ENCODE measurements around the gene CHKB.

CHKB gene

DNA sequence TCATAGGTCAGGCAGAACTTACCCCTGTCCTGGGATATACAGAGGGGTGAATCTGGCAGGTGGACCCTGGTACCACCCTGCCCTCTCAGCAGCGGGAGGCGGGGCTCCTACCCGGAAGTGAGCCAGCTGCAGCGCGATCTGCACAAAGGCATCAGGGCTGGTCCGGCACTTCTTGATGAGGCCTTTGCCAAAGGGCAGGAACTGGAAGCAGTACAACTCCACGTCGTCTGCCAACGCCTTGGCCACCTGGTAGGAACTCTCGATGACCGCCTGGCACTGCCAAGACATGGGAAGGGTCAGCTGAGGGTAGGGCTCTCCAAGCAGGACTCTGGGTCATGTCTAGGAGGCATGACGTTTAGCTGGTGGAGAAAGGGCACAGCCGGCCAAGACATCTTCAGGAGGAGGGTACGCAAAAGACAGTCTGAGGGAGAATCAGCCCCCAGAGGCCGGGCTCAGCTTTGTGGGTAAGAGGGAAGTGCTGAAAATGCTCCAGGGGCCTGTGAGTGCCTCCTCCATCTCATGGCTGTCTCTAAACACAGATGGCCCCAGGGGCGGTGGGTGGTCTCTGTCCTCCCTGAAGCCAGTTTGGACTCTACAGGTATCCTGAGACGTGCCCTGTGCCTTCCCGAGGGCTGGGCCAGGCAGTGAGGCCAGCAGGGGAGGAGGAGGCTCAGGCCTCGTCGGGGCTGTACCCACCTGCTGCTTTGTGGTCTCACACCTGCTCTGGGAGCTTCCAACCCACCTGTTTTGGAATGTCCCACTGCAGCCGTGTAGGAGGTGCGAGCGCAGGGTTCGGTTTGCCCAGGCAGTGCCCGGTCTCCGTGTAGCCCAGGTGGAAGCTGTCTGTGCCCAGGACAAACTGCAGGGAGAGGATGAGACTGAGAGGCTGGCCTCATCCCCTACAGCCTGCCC is 11.1 kb downstream of the CHKB start:
- DNase-seq = no peak

DNA sequence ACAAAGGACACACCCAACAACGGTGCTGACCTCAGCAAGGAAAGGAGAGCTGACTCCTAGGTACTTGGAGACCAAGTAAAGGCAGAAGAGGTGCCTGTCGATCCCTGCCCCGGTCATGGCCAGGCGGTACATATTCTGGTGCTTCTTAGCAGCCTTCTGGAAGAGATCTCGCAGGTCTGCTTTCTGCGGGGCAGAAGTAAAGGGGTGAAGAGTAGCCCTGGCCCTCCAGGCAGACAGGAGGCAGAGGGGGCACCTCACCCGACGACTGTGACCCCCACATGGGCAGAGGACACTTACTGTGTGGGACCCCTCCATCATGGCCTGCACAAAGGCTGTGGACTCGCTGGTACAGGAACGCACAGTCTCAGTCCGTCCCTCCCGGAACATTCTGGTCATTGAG is 11.8 kb downstream of the CHKB start:
- DNase-seq = no peak

DNA sequence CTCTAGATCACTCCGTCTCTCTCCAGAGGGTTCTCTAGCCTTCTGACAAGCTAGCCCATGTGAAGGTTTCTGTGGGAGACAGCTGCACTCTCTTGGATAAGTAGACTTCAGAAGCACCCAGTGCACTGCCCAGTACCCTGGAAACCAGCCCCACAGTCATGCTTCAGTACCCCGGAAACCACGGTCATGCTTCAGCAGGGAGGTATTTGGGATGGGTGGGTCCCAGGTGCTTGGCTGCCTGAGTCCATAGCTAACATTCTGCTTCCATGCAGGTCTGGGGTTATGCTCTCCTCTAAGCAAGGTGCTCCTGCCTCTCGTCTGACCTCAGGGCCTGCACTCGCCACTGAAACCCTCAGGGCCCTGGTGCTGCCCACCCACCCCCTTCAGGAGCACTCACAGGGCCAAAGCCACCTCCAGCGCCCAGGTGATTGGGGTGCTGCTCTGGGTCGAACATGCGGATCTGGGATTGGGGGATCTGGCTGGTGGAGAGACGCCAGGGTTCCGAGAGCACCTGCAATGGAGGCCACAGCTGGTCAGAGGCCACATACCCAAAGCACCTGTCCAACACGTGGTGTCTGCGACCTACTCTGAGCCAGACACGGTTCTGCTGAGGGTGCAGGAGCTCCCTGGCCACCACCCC is 12.6 kb downstream of the CHKB start:
- no peak for DNase-seq

DNA sequence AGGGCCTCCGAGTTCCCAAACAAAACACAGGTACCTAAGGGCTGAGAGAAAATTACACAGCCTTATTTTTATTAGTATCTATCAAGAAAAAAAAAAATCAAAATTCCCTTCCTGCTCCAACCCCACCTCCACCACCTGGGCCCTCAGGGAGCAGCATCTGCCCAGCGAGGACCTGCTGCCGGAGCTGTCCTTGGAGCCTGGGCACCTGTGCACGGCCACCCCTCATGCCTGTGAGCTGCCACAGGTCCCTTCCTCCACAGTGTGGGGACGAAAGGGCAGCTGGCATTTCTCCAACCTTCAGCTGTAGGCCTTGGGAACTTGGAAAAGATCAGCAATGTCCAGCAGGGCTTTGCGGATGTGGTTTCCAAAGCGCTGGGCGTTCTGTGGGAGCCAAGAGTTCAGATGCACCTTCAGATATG is 13.6 kb downstream of the CHKB start:
- no peak for DNase-seq

DNA sequence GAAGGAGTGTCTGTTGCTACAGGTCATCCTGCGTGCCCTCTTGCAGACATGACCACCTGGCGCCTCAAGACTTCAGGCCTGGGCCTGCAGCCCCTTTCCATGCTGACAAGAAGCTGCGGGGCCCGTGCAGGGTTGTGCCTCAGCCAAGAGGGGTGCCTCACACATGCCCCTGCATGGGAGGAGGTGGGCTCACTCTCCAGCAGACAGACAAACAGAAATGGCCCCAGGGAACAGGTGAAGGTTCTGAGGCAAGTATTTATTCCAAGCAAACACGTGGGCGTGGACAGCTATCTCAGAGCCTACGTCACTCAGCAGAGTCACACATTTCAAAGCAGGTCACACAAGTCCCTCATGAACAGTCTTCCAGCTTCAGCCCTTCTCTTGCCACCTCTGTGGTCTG is 14.0 kb downstream of the CHKB start:
- no peak for DNase-seq

DNA sequence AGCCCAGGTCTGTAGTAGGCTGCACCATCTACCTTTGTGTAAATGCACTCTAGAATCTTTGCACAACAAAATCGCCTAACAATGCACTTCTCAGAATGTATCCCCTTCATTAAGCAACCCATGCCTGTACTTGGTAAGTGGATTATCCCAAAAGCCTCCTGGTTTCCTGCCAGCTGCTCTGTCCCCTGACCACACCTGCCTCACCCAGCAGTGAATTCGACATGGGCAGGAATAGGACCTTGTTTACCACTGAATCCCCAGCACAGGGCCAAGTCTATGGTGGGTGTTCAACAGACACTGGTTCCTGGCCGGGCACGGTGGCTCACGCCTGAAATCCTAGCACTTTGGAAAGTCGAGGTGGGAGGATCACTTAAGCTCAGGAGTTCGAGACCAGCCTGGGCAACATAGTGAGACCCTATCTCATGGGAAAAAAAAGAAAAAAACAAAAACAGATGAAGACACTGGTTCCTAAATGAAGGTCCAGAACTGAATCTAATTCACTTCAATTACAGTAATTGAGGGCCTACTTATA is 14.9 kb downstream of the CHKB start:
- DNase-seq = no peak

DNA sequence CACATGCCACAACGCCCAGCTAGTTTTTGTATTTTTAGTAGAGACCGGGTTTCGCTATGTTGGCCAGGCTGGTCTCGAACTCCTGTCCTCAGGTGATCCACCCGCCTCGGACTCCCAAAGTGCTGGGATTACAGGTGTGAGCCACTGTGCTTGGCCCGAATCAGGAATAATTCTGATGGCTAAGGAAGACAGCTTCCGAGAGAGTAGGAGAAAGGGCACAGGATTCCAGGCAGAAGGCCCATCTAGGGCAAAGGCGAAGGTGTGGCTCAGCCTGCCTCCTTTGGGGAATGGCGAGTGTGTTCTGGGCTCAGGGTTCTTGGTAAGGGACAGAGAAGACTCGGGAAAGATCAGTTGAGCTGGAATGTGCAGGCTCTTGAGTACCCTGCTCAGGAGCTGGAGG is 18.4 kb downstream of the CHKB start:
- DNase-seq = no peak

DNA sequence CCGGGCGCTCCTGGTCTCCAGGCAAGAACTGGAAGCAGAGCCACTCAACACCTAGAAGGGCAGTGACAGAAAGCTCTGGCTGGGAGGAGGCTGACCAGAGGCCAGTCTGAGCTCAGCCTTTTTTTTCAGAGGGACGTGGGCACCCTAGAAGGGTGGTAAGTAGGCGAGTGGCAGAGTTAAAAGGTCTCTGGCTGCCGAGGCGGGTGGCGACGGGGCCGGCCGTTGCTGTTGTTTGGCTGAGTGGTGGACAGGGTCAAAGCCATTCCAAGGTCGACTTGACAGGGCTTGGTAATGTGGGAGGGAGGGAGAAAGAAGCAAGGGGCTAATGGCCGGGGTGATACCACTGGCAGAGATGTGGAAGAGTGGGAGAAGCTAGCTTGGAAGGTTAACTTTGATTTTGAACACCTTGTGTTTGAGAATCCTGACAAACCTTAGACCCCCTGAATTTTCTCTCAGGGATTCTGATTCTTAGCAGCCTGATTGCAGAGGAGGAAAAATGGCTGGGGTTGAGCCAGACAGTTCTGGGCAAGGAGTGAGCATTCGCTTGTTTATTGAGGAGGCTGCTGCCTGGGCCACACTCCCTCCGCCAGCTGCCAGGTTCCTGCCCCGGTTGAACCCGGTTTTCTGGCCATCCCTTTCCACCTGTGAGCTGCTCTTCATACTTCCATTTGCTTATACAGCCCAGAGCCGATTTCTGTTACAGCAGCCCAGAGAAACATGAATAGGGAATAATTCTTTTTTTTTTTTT is 19.1 kb downstream of the CHKB start:
- no peak for DNase-seq

DNA sequence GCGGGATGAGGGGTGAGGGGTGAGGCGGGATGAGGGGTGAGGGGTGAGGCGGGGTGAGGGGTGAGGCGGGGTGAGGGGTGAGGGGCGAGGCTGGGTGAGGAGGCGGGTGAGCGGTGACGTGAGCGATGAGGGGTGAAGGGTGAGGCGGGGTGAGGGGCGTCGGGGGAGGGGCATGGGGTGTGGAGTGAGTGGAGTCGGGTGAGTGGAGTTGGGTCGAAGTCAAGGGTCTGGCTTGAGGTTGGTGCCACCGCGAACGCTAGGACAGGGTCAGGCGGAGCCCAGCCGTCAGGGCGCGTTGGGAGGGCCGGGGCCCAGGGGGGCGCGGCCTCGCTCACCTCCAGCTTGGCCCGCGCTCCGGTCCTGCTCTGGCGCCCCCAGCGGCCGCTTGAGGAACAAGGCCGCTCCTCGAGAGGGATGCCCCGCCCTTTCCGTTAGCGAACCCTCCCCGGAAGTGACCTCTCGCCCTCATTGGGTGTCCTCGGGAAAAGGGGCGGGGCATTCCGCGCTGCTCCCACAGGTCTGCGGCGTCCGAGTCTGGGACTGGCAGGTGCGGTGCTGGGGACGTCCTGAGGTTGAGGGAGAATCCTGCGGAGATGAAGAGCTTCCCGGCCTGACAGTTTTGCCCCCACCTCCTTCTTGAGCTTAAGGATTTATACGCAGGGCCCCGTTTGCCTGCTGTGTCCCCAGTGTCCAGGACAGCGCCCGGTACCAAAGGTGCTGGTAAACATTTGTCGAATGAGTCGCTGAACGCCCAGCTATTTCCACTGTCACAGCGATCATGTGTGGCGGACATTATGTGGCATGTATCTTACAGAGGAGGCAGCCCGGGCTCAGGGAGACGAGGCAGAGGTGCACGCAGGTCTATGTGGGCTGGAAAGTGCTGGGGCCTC is 19.9 kb downstream of the CHKB start, which contains the start of gene SYCE3:
Gene SYCE3 (minus strand): TSS at position 397 of the 890 bp plus-strand sequence. CDS start 6,514 bp downstream, outside the sequence.
- DNase-seq = peak; percentile 92

DNA sequence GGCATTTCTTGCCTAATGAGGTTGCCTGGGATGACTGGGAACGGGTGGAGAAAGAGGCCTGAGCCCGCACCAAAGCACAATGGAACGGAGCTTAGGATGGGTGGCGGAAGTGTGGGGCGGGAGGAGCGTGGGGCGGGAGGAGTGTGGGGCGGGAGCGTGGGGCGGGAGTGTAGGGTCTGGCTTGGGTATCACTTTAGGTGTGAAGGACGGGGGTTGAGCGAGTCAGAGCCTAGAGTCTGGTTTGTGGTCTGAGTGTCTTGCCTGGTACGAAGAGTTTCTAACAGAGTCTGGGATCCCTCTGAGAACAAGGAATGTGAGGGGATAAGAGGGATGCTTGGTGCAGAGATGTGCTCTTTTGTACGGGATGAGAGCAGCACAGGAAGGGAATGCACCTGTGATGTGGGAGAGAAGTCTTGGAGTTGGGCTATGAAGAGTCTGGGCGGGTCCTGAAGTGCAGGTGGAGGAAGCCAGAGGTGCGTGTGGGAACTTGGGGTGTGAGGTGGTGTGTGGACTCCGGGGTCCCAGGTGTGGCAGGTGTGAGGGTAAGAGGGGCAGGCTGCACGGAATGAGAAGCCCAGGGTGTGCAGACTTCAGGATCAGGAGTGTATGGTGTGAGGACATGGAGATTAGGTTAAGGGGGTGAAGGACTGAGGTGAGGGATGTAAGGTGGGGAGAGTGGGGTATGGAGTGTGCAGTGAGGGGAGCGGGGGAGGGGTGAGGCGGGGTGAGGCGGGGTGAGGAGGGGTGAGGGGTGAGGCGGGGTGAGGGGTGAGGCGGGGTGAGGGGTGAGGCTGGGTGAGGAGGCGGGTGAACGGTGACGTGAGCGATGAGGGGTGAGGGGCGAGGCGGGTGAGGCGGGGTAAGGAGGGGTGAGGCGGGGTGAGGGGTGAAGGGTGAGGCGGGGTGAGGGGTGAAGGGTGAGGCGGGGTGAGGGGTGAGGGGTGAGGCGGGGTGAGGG is 21.0 kb downstream of the CHKB start:
- no peak for DNase-seq

DNA sequence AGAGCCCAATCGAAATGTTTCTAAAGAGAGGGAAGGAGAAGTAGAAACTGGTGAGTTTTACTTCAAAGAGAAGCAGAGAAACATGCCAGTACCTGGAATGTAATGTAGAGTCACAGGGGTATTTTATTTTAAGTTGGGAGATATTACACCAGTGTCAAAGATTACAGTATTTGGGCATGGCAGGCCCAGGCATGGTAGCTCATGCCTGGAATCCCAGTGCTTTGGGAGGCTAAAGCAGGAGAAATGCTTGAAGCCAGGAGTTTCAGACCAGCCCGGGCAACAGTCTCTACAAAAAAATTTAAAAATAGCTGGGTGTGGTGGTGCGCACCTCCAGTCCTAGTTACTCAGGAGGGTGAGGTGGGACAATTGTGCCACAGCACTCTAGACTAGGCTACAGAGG is 22.6 kb downstream of the CHKB start:
- no peak for DNase-seq

DNA sequence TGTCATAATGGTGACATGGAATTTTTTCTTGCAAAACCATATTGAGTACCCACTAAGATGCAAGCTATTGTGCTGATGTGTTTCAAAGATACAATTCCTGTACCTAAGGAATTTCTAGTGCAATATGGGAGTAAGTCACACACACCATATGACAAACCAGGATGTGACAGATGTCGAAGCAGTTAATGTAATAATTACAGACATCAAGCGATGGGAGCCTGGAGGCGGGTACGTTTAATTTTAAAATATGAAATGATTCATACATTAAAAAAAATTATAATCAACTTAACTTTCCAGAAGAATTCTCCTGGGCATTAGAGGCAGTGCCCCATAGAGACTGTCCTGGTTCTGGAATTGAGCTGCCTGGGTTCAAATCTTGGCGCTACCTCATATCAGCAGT is 25.9 kb downstream of the CHKB start:
- no peak for DNase-seq

DNA sequence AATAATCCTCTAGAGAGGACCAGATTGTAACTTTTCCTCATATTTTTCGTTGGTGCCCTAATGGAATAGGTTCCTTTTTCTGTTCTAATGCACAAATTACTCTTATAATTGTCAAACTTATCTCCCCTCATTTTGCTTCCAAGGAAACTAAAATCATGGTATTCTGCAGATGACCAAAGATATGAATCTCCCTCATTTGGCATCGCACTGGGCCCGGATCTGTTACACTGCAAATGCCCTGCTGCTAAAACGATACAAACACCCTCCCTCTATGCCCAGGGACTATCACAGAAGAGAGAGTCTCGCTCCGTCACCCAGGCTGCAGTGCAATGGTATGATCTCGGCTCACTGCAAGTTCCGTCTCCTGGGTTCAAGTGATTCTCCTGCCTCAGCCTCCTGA is 29.3 kb downstream of the CHKB start:
- DNase-seq = no peak

DNA sequence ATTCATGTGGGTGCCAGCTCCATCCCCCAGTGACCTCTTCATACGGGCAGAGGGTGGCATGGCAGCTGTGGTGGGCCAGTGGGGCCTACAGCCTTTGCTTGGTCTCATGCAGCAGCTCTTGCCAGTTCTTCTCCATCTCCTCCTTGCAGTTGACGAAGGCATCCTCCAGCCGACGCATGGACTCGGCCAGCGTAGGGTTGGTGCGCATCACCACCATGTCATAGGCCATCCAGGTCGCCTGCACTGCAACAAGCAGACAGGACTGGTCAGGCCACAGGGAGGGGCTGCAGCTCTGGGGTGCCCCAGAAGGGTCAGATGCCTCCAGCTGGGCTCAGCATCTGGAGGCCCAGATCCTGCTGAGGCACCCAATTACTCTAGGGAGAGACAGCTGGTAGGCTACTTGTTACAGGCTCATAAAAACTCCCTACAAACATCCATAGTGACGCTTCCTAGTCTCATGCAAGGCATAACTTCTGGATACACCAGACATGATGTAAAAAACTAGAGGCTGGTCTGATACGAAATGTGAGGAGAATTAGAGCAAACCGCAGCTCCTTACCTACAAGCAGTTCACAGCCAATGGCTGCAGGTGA is 31.4 kb downstream of the CHKB start:
- no peak for DNase-seq

DNA sequence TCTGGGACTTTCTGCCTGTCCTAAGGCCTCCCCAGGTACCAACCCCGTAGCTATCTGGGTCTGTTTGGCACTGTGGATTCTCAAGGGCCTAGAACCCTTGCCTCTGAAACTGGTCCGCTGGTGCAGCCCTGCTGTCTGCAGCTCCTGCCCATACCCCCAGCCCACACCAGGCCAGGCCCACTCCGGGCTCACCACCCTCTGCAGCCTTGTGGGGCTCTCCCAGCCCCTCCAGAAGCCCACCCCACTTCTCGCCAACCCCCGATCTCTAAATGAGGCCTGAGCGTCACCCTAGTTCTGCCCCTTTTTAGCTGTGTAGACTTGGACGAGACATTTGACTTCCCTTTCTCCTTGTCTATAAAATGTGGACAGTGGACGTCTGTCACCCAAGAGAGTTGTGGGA is 32.3 kb downstream of the CHKB start:
- no peak for DNase-seq

DNA sequence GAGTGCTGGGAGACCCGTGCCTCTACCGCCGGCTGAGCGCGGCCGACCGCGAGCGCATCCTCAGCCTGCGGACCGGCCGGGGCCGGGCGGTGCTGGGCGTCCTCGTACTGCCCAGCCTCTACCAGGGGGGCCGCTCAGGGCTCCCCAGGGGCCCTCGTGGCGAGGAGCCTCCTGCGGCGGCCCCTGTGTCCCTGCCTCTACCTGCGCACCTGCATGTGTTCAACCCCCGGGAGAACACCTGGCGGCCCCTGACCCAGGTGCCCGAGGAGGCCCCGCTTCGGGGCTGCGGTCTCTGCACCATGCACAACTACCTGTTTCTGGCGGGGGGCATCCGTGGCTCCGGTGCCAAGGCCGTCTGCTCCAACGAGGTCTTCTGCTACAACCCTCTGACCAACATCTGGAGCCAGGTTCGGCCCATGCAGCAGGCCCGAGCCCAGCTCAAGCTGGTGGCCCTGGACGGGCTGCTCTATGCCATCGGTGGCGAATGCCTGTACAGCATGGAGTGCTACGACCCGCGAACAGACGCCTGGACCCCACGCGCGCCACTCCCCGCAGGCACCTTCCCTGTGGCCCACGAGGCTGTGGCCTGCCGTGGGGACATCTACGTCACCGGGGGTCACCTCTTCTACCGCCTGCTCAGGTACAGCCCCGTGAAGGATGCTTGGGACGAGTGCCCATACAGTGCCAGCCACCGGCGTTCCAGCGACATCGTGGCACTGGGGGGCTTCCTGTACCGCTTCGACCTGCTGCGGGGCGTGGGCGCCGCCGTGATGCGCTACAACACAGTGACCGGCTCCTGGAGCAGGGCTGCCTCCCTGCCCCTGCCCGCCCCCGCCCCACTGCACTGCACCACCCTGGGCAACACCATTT is 33.5 kb downstream of the CHKB start:
- DNase-seq = no peak

DNA sequence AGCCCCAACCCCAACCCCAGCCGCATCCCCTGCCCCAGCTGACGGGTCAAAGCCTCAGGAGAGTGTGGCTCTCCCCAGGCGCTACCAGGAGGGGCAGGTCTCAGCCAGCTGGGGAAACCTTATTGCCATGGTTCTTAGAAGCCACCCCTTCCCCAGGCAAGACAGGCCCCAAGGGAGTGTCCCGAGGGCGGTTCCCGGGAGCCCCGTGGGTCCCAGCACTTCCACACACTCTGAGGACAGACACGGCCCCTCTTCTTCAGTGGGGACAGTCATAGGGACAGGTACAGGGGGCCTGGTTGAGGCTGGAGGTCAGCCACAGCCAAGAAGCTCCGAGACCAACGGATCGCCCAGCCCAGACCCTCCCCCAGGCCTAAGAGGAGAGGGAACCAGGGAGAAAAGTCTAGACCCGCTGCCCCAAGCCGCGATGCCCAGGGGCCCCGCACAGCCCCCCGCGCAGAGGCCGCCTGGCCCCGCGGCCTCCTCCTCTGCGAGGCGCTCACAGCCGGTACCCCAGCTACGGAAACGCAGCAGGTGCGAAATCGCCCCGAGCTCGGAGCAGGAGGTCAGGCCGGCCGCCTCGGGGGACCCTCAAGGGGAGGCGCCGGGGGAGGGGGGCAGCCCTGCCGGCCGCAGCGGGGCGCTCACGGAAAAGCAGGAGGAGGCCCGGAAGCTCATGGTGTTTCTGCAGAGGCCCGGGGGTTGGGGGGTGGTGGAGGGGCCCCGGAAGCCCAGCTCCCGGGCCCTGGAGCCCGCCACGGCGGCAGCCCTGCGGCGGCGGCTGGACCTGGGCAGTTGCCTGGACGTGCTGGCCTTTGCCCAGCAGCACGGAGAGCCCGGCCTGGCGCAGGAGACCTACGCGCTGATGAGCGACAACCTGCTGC is 34.4 kb downstream of the CHKB start:
- DNase-seq = no peak

DNA sequence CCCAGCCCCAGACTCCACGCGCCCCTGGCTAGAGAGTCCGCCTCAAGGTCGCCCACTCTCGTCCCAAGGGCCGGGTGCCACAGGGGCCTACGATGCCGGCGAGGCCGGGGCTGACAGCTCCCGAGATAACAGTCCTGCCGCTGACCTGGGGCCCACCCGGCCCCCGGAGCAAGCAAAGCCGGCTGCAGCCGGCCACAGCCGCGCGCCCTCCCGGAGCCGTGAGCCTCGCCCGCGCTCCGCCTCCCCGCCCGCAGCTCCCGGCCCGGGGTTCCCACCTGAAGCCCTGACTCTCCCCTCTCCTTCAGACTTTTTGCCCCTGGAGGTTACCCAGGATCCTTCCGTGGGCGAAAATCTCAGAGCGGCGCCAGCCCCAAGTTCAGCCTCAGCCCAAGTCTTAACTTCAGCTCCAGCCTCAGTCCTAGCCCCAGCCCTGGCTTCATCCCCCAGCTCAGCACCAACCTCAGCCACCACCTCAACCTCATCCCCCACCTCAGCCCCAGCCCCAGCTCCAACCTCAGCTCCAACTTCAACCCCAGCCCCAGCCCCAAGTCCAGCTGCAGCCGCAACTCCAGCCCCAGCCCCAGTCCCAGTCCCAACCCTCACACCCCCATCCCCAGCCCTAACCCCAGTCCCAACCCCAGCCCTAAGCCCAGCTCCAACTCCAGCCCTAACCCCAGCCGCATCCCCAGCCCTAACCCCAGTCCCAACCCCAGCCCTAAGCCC is 35.2 kb downstream of the CHKB start:
- DNase-seq = no peak

Data from KG1 (cell line).